Gastroesophageal sphincter (tissue), 2 donors: ENCODE data around the gene PROZ.

Experiments
- POLR2A ChIP-seq, 2 donors: fragments of 450-650 bp; IDR thresholded peaks; one replicate each; pipeline ENCODE4 v1.6.1; 2017; ENCODE audit warnings: antibody characterized with exemption in 2 of 2, mild to moderate bottlenecking in 2 of 2, moderate library complexity in 1 of 2
- POLR2AphosphoS5 ChIP-seq: sonication (generic); formaldehyde crosslinking; IDR thresholded peaks from one replicate; pipeline ENCODE4 v1.6.1; 2017; ENCODE audit warnings: antibody characterized with exemption

DNA sequence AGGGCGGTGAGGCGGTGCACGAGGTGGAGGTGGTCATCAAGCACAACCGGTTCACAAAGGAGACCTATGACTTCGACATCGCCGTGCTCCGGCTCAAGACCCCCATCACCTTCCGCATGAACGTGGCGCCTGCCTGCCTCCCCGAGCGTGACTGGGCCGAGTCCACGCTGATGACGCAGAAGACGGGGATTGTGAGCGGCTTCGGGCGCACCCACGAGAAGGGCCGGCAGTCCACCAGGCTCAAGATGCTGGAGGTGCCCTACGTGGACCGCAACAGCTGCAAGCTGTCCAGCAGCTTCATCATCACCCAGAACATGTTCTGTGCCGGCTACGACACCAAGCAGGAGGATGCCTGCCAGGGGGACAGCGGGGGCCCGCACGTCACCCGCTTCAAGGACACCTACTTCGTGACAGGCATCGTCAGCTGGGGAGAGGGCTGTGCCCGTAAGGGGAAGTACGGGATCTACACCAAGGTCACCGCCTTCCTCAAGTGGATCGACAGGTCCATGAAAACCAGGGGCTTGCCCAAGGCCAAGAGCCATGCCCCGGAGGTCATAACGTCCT is 9.4 kb upstream of the PROZ start:
- no peak for TF ChIP-seq POLR2AphosphoS5
- no peak for TF ChIP-seq POLR2A (IDR thresholded peaks at IDR 0.05)
